ENCODE results near the gene ARHGAP20.

- TF ChIP-seq CTCF (IDR thresholded peaks at IDR 0.05) = no peak
- no peak for TF ChIP-seq ZFX (IDR thresholded peaks at IDR 0.05; ENCODE audit: borderline replicate concordance)
These were observed 98.2 kb downstream of the ARHGAP20 start for GRCh38 chr11:110614031-110614430.

All from 22Rv1 (cell line).